Measurements from ENCODE around the gene ZNF30.
"Not testable (repeated sequence)": the region's sequence is repeated elsewhere in the genome, so short reads cannot be mapped to it uniquely, and the experiment has no call there.

Gene ZNF30

GRCh38 chr19:34990578-34991192 lies 64.0 kb downstream of the ZNF30 start:
- no peak for DNase-seq

- DNase-seq, result no peak
Measured at GRCh38 chr19:34991542-34992333, 65.0 kb downstream of the ZNF30 start.

GRCh38 chr19:34992582-34992981 lies 65.9 kb downstream of the ZNF30 start:
- DNase-seq, result not testable (repeated sequence)

GRCh38 chr19:34994286-34994642 lies 67.6 kb downstream of the ZNF30 start:
- DNase-seq, result no peak
